ENCODE data around the gene FBLN5. TPM values are rescaled to one million over a fixed set of nuclear protein-coding genes. Genes with fewer than 3 reads are reported as not detected.

FBLN5 gene
- total RNA-seq, 2 experiments from 2014 or later, result 3.0 to 4.7 TPM

Other genes with a start within 250 kb of the FBLN5 start
- gene CATSPERB, start 215.6 kb downstream of the FBLN5 start, total RNA-seq, result under 1 TPM; 0.07 to 0.91 TPM
- 10 to 100 TPM; 48.8 to 49.3 TPM for gene TC2N, start 80.2 kb downstream of the FBLN5 start, total RNA-seq
- 10 to 100 TPM; 35.7 to 41.0 TPM for gene TRIP11, start 92.4 kb upstream of the FBLN5 start, total RNA-seq
- 10 to 100 TPM; 32.7 to 36.0 TPM for gene ATXN3, start 158.9 kb upstream of the FBLN5 start, total RNA-seq
- gene NDUFB1, start 174.0 kb upstream of the FBLN5 start, total RNA-seq, result 100 to 1,000 TPM in 1 of 2 experiments, 10 to 100 TPM in 1; 68.9 to 118 TPM
- 100 to 1,000 TPM; 102 to 117 TPM for gene CPSF2, start 174.3 kb upstream of the FBLN5 start, total RNA-seq